ENCODE data around the gene BSG. TPM values are rescaled to one million over a fixed set of nuclear protein-coding genes. Genes with fewer than 3 reads are reported as not detected.
"Not testable (repeated sequence)": the region's sequence is repeated elsewhere in the genome, so short reads cannot be mapped to it uniquely, and the experiment has no call there.

The BSG gene
- total RNA-seq, 6 donors from 2014 or later, result 222 to 429 (median 387) TPM

DNA sequence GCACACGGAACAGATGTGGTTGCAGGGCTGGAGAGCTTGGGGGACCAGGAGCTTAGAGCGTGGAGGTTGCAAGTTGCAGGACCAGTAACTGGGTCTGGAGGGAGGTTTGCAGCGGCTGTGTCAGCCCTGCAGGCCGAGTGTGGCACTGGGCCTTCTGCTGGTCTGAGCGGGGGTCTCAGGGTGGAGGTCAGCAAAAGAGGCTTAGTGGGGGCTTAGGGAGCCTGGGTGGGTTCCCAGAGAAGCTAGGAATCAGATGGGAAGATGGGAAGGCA, 11.5 kb downstream of the BSG start:
- ATAC-seq (ENCODE audit: low FRiP score in 2 of 2), result no peak
- Histone ChIP-seq H3K27me3 (peaks cover 2 to 14% (median 9%) of the 10 kb centered on the region in 4 donors), H3K9me3 (no peaks in the 10 kb centered on the region), H3K27ac (no peak overlapping the region), H3K4me1 (peaks cover 4 to 21% (median 9%) of the 10 kb centered on the region in 4 donors), H3K4me3 (no peak overlapping the region), H3K36me3 (peaks cover 14 to 45% (median 43%) of the 10 kb centered on the region in 4 donors)
- 78 to 82% methylated on average over 4 to 5 of the region's 5 CpGs for WGBS, 2 donors
- TF ChIP-seq EP300 (IDR thresholded peaks at IDR 0.05), result no peak
- TF ChIP-seq, protein P1, sequence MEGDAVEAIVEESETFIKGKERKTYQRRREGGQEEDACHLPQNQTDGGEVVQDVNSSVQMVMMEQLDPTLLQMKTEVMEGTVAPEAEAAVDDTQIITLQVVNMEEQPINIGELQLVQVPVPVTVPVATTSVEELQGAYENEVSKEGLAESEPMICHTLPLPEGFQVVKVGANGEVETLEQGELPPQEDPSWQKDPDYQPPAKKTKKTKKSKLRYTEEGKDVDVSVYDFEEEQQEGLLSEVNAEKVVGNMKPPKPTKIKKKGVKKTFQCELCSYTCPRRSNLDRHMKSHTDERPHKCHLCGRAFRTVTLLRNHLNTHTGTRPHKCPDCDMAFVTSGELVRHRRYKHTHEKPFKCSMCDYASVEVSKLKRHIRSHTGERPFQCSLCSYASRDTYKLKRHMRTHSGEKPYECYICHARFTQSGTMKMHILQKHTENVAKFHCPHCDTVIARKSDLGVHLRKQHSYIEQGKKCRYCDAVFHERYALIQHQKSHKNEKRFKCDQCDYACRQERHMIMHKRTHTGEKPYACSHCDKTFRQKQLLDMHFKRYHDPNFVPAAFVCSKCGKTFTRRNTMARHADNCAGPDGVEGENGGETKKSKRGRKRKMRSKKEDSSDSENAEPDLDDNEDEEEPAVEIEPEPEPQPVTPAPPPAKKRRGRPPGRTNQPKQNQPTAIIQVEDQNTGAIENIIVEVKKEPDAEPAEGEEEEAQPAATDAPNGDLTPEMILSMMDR (IDR thresholded peaks at IDR 0.05), result no peak
- TF ChIP-seq POLR2A (IDR thresholded peaks at IDR 0.05), result no peak
- no peak for TF ChIP-seq POLR2AphosphoS5 (IDR thresholded peaks at IDR 0.05)
- DNase-seq, result no peak

DNA sequence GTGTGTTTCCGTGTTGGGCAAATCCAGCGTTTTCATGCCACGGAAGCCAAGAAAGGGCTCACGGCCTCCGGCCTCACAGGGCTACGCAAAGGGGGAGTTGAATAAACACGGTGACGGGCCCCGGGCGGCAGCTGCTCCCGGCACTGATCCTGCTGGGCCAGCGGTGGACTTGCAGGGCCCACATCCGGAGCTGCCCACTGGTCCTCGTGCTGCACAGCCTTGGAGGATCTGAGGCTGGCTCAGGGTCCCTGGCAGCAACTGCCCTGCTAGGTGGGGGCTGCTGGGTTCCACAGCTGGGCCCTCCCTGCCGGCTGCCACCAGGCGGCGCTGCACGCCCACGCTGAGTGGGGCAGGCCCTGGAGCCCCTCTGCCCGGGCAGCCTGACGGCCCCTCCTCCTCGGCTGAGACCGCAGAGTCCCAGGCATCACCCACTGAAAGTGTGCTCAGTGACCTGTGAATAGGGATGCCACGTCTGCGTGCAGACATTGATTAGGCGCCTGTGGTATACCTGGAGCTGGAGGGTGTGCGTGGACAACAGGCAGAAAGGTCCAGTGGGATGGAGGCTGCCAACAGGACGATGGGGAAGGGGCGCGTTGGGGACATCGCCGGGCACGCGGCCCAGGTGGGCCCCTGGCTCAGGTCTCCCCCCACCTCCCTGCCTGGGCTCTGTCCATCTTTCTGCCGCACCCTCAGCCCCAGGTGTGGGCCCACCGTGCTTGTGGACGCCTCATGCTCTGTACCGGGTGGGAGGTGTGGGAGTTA, 12.0 kb downstream of the BSG start:
- Histone ChIP-seq H3K4me3 (no peak overlapping the region), H3K27me3 (peaks cover 3 to 19% (median 14%) of the 10 kb centered on the region in 4 donors), H3K27ac (no peak overlapping the region), H3K36me3 (peaks cover 14 to 42% (median 40%) of the 10 kb centered on the region in 4 donors), H3K4me1 (peaks cover 4 to 26% (median 14%) of the 10 kb centered on the region in 4 donors), H3K9me3 (no peaks in the 10 kb centered on the region)
- 36 to 47% methylated on average over 23 to 34 of the region's 38 CpGs for WGBS, 2 donors
- TF ChIP-seq POLR2A (IDR thresholded peaks at IDR 0.05) (no peak), POLR2AphosphoS5 (IDR thresholded peaks at IDR 0.05) (no peak)
- TF ChIP-seq, protein P1 (IDR thresholded peaks at IDR 0.05), result peak; percentile 76 to 92 (median 88)
- peak; percentile 27 to 68 for ATAC-seq (ENCODE audit: low FRiP score in 2 of 2)
- peak in 1 of 2 donors; percentile 93 for DNase-seq

GRCh38 chr19:585146-585545, 12.8 kb downstream of the BSG start:
- 85% methylated on average over 34 of the region's 34 CpGs for WGBS, 2 donors
- not testable (repeated sequence) for H3K27ac ChIP-seq; ATAC-seq (ENCODE audit: low FRiP score in 2 of 2); H3K4me3 ChIP-seq; H3K9me3 ChIP-seq
- Histone ChIP-seq H3K4me1 (peaks cover 4 to 29% (median 15%) of the 10 kb centered on the region in 4 donors), H3K36me3 (peaks cover 14 to 35% (median 32%) of the 10 kb centered on the region in 4 donors), H3K27me3 (peaks cover 3 to 21% (median 15%) of the 10 kb centered on the region in 4 donors)
- peak in 1 of 2 donors; percentile 57 for DNase-seq

- no peak overlapping the region for H3K27ac ChIP-seq
- peaks cover 3 to 26% (median 18%) of the 10 kb centered on the region in 4 donors for H3K27me3 ChIP-seq
- H3K4me3 ChIP-seq, result no peak overlapping the region
- TF ChIP-seq, protein P1 (IDR thresholded peaks at IDR 0.05), result no peak
- no peak for TF ChIP-seq POLR2AphosphoS5 (IDR thresholded peaks at IDR 0.05)
- no peak for TF ChIP-seq POLR2A (IDR thresholded peaks at IDR 0.05)
- TF ChIP-seq EP300 (IDR thresholded peaks at IDR 0.05), result no peak
- peaks cover 9 to 34% (median 19%) of the 10 kb centered on the region in 4 donors for H3K4me1 ChIP-seq
- WGBS, 2 donors, result 81 to 82% methylated on average over 10 of the region's 10 CpGs
- DNase-seq (peak in 1 of 2 donors; percentile 37), ATAC-seq (ENCODE audit: low FRiP score in 2 of 2) (peak in 1 of 2 donors; percentile 5)
- H3K9me3 ChIP-seq, result no peaks in the 10 kb centered on the region
- peaks cover 11 to 30% (median 28%) of the 10 kb centered on the region in 4 donors for H3K36me3 ChIP-seq
Measured at GRCh38 chr19:585551-586110, 13.2 kb downstream of the BSG start.

DNA sequence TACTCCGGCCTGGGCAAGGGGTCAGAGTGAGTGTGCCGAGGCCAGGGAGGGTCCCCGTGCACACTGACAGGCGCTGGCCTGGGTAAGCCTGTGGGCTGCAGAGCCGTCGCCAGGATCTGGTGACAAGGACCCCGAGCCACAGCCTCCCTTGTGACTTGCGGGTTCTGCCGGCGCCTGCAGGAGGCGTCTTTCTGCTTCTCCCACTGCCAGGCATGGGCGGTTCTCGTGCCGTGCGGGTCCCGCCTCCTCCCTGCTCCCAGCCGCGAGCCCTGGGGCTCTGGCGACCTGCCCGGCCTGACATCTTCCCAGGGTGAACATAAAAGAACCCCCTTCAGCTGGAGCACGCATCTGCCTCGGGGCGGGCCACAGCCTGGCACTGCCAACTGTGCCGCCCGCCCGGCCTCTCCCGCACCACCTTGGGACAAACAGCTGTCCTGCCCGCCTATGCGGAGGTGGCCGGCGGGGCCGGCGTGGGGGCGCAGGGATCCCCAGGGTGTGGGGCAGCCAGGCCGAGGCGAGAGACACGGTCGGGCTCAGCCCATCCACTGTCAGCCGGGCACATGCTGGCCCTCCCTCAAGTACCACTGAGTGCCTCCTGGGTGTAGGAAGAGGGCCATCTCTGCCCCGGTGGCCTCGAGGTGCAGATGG, 15.8 kb downstream of the BSG start:
- ATAC-seq (ENCODE audit: low FRiP score in 2 of 2), result no peak
- H3K4me3 ChIP-seq, result no peak overlapping the region
- peak; percentile 51 to 89 for DNase-seq
- no peak for TF ChIP-seq POLR2A (IDR thresholded peaks at IDR 0.05)
- no peak for TF ChIP-seq EP300 (IDR thresholded peaks at IDR 0.05)
- TF ChIP-seq, protein P1 (IDR thresholded peaks at IDR 0.05), result peak in 5 of 6 experiments; percentile 28 to 55 (median 33)
- TF ChIP-seq POLR2AphosphoS5 (IDR thresholded peaks at IDR 0.05), result no peak
- WGBS, 2 donors, result 5 to 7% methylated on average over 8 to 41 of the region's 41 CpGs
- peaks cover 3 to 49% (median 32%) of the 10 kb centered on the region in 4 donors for H3K27me3 ChIP-seq
- H3K36me3 ChIP-seq, result peaks cover 0 to 6% (median 4%) of the 10 kb centered on the region in 4 donors
- H3K9me3 ChIP-seq, result no peaks in the 10 kb centered on the region
- H3K4me1 ChIP-seq, result peaks cover 10 to 42% (median 21%) of the 10 kb centered on the region in 4 donors
- H3K27ac ChIP-seq, result no peak overlapping the region
